Activated T-cell treated with anti-CD3 and anti-CD28 coated beads for 4 hours (primary cell): ENCODE measurements around the gene ACTA2.

ENCODE experiments used
- DNase-seq: peaks from one replicate; pipeline ENCODE4 v3.0.0-alpha.2; 2020

Gene ACTA2

GRCh38 chr10:88888810-88889445, 63.6 kb downstream of the ACTA2 start:
- no peak for DNase-seq

- DNase-seq: no peak
Measured at GRCh38 chr10:88886557-88886956, 66.0 kb downstream of the ACTA2 start.
